ENCODE data around the gene ZSWIM9.
"Not testable (repeated sequence)": the region's sequence is repeated elsewhere in the genome, so short reads cannot be mapped to it uniquely, and the experiment has no call there.

ZSWIM9 gene

GRCh38 chr19:48216933-48217332 lies 46.5 kb downstream of the ZSWIM9 start:
- no peak for TF ChIP-seq ZNF274 (IDR thresholded peaks at IDR 0.05; ENCODE audit: low read depth, low read length)
- no peak overlapping the region for H3K4me3 ChIP-seq (ENCODE audit: low read length)

GRCh38 chr19:48218997-48219396 lies 48.5 kb downstream of the ZSWIM9 start:
- no peak overlapping the region for H3K4me3 ChIP-seq (ENCODE audit: low read length)
- TF ChIP-seq ZNF274 (IDR thresholded peaks at IDR 0.05; ENCODE audit: low read depth, low read length) = no peak

DNA sequence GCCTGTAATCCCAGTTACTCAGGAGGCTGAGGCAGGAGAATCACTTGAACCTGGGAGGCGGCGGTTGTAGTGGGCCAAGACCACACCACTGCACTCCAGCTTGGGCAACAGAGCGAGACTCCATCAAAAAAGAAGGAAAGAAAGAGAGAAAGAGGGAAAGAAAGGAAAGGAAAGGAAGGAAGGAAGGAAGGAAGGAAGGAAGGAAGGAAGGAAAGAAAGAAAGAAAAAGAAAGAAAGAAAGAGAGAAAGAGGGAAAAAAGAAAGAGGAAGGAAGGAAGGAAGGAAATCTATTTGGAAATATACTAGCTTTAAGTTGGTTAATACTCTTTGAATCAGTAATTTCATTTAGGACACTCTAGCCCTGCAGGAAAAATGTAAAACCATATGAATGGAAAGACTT lies 50.3 kb downstream of the ZSWIM9 start:
- not testable (repeated sequence) for H3K4me3 ChIP-seq (ENCODE audit: low read length)

- H3K4me3 ChIP-seq (ENCODE audit: low read length) = no peak overlapping the region
- no peak for TF ChIP-seq ZNF274 (IDR thresholded peaks at IDR 0.05; ENCODE audit: low read depth, low read length)
Measured at GRCh38 chr19:48221628-48222027, 51.1 kb downstream of the ZSWIM9 start.

DNA sequence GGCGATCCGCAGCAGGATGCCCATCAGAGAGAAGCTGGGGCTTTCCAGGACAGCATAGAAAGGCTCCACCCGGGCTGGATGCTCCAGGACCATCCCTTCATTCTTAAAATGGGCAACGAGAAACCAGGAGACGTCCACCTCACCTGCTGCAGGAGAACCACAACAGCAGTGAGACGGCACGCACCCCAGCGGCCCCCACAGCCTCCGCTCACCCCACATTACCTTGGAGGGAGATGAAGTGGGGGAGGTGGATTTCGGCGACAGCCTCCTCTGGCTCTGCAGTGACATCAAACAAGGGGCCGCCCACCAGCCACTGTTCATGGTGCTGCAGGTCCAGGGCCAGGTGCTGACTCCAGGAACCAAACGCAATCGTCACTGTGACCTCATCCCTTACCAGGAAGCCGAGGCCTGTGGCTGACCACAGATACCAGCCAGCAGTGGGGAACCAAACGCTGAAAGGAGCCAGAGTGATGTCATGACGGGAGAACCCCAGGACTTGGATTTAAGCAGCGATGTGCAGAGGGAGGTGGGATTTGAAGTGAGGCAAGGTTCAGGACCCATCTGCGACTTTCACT lies 60.2 kb downstream of the ZSWIM9 start:
- no peak overlapping the region for H3K4me3 ChIP-seq (ENCODE audit: low read length)
- TF ChIP-seq ZNF274 (IDR thresholded peaks at IDR 0.05; ENCODE audit: low read depth, low read length) = no peak

DNA sequence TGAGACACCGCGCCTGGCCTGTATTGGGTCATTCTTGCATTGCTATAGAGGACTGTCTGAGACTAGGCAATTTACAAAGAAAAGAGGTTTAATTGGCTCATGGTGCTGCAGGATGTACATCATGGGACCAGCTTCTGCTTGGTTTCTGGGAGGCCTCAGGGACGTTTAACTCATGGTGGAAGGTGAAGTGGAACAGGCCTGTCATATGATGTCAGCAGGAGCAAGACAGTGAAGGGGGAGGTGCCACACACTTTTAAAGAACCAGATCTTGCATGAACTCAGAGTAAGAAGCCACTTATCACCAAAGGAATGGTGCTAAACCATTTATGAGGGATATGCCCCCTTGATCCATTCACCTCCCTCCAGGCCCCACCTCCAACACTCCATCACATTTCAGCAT lies 66.6 kb downstream of the ZSWIM9 start:
- no peak overlapping the region for H3K4me3 ChIP-seq (ENCODE audit: low read length)

GRCh38 chr19:48239120-48239519 lies 68.6 kb downstream of the ZSWIM9 start:
- no peak overlapping the region for H3K4me3 ChIP-seq (ENCODE audit: low read length)
- no peak for TF ChIP-seq ZNF274 (IDR thresholded peaks at IDR 0.05; ENCODE audit: low read depth, low read length)

More for the DNA sequence above, 66.6 kb downstream of the ZSWIM9 start:
- no peak for TF ChIP-seq ZNF274 (IDR thresholded peaks at IDR 0.05; ENCODE audit: low read depth, low read length)

DNA sequence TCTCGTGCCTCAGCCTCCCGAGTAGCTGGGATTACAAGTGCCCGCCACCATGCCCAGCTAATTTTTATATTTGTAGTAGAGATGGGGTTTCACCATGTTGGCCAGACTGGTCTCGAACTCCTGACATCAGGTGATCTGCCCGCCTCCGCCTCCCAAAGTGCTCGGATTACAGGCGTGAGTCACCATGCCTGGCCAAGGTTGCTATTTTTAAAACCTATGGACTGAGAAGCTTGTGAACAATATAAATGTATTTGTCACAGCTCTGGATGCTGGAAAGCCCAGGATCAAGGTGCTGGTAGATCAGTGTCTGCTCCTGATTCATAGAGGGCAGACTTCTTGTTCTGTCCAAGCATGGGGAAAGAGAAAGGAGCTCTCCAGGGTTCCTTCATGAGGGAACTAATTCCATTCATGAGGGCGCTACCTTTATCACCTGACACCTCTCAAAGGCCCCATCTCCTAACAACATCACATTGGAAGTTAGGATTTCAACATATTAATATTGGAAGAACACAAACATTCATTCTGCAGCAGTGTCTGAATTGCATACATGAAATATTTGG lies 69.2 kb downstream of the ZSWIM9 start:
- no peak for TF ChIP-seq ZNF274 (IDR thresholded peaks at IDR 0.05; ENCODE audit: low read depth, low read length)
- H3K4me3 ChIP-seq (ENCODE audit: low read length) = no peak overlapping the region

DNA sequence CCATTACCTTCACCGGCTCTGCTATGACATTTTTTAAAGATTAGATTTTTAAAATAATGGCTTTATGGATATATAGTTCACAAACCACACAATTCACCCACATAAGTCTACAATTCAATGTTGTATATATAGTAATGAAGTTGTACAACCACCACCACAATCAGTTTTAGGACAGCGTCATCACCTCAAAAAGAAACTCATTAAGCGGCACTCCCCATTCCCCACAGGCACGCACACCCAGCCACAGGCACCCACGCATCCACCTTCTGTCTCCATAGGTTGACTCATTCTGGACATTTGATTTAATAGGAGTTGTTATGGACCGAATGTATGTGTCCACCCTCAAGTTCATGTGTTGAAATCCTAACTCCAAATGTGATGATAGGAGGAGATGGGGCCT lies 71.3 kb downstream of the ZSWIM9 start:
- not testable (repeated sequence) for H3K4me3 ChIP-seq (ENCODE audit: low read length)

DNA sequence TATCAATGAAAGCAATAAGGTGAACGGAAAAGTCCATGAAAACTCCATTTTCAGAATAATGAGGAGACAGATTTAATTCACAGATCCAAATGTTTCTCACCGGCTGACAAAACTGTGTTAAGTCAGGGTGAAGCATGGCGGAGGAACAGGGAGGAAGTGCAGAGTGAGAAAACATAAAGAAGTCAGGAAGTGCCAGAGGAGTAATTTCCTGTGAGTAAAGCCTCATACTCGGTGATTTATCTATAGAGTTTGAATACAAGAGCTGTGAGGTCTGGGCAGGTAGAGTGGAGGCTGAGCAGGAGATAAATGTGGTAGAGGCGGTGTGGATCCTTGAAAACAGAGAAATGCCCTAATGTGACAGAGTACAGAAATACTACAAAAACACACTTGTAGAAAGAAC lies 73.8 kb downstream of the ZSWIM9 start:
- H3K4me3 ChIP-seq (ENCODE audit: low read length) = peak overlapping the region; percentile 14; the same call in 1 of the 2 replicates
- no peak for TF ChIP-seq ZNF274 (IDR thresholded peaks at IDR 0.05; ENCODE audit: low read depth, low read length)

GRCh38 chr19:48246101-48246500 lies 75.6 kb downstream of the ZSWIM9 start:
- no peak for TF ChIP-seq ZNF274 (IDR thresholded peaks at IDR 0.05; ENCODE audit: low read depth, low read length)
- no peak overlapping the region for H3K4me3 ChIP-seq (ENCODE audit: low read length)

- no peak for TF ChIP-seq ZNF274 (IDR thresholded peaks at IDR 0.05; ENCODE audit: low read depth, low read length)
- no peak overlapping the region for H3K4me3 ChIP-seq (ENCODE audit: low read length)
Measured at GRCh38 chr19:48247212-48247611, 76.7 kb downstream of the ZSWIM9 start.
